K562 (cell line): ENCODE measurements around the gene DOCK8. TPM values are rescaled to one million over a fixed set of nuclear protein-coding genes. Genes with fewer than 3 reads are reported as not detected.

Experiments used
- ATAC-seq: fragments of 200-7000 bp; cut with Tn5 transposase; 3 replicates; pipeline ENCODE4 v1.9.1; 2020; ENCODE audit warnings: moderate library complexity
- BruUV-seq: library from RNA; stranded (reverse); fragments of 400-500 nt; replicated peaks from 2 replicates; lab custom pipeline; 2021; lab: Mats Ljungman, UMichigan
- CTCF ChIA-PET: fragments of 300-600 bp; formaldehyde crosslinking; extraction: SDS; loops from one replicate; lab custom pipeline; 2021; ENCODE audit warnings: low intra/inter-chr PET ratio; lab: Yijun Ruan, JAX
- POLR2A ChIA-PET: fragments of 300-600, 350-650 bp; sonication (Branson Sonifier 250); formaldehyde crosslinking; extraction: SDS; loops from one replicate; lab custom pipeline; 2021; ENCODE audit warnings: antibody characterized with exemption, inconsistent platforms; lab: Yijun Ruan, JAX
- DNase-seq, 4 experiments: peaks; one replicate each; pipeline versions ENCODE4 v3.0.0 to v3.0.0-alpha.2; 2011 to 2018; ENCODE audit warnings: low spot score in 3 of 4, mixed read lengths in 3 of 4; ENCODE audit errors: extremely low read depth in 1 of 4
- FAIRE-seq: peaks from 2 replicates; lab custom pipeline; 2011; peaks lifted over from hg19 to GRCh38; lab: Jason Lieb, UNC
- H2AFZ ChIP-seq: 2 replicates; pipeline ENCODE4 v1.6.0; 2011; ENCODE audit warnings: low read depth, low read length, control low read depth, inconsistent platforms
- H3K27ac ChIP-seq: fragments of 200-600 bp; 3 replicates; pipeline ENCODE4 v1.8.0; 2011; ENCODE audit warnings: low read depth, mild to moderate bottlenecking, control low read depth, inconsistent platforms, low read length, moderate library complexity, mixed read lengths; ENCODE audit errors: extremely low read depth
- H3K27me3 ChIP-seq, 2 experiments: fragments of 300-600 bp in 1 of 2; 2 replicates in 1 of 2; 3 replicates in 1 of 2; pipeline versions ENCODE4 v1.6.0 to v1.8.0; 2011; ENCODE audit warnings: inconsistent platforms in 2 of 2, low read length in 2 of 2, mild to moderate bottlenecking in 1 of 2, mixed read lengths in 1 of 2, moderate library complexity in 1 of 2; ENCODE audit not compliant: control insufficient read depth in 2 of 2, insufficient read depth in 2 of 2
- H3K36me3 ChIP-seq: fragments of 300-600 bp; 3 replicates; pipeline ENCODE4 v1.8.0; 2011; ENCODE audit warnings: mild to moderate bottlenecking, low read length, inconsistent platforms; ENCODE audit not compliant: control insufficient read depth, insufficient read depth
- H3K4me1 ChIP-seq, 2 experiments: fragments of 200-600 bp in 1 of 2; replicated peaks in 1 of 2; 2 replicates in 1 of 2; 3 replicates in 1 of 2; pipeline versions ENCODE4 v1.5.1 to v1.8.0; 2011; ENCODE audit warnings: inconsistent platforms in 2 of 2, low read length in 2 of 2, mild to moderate bottlenecking in 1 of 2, mixed read lengths in 1 of 2, moderate library complexity in 1 of 2; ENCODE audit not compliant: control insufficient read depth in 2 of 2, insufficient read depth in 2 of 2
- H3K4me2 ChIP-seq: 2 replicates; pipeline ENCODE4 v1.6.1; 2011; ENCODE audit warnings: low read length, control low read depth, inconsistent platforms, mixed read lengths; ENCODE audit not compliant: insufficient read depth
- H3K4me3 ChIP-seq: fragments of 200-600 bp; sonication (generic), shearing (Covaris generic); 2 replicates; pipeline ENCODE4 v1.5.1; 2016; ENCODE audit warnings: control low read depth, inconsistent platforms
- H3K79me2 ChIP-seq: fragments of 200-600 bp; 3 replicates; pipeline ENCODE4 v1.8.0; 2011; ENCODE audit warnings: low read length, inconsistent platforms; ENCODE audit not compliant: control insufficient read depth, insufficient read depth
- H3K9ac ChIP-seq, 2 experiments: 2 replicates each; pipeline versions ENCODE4 v1.6.0 to v1.6.1; 2011; ENCODE audit warnings: low read depth in 2 of 2, low read length in 2 of 2, control low read depth in 1 of 2, inconsistent platforms in 1 of 2, mild to moderate bottlenecking in 1 of 2, mixed read lengths in 1 of 2; ENCODE audit not compliant: insufficient read depth in 1 of 2
- H3K9me1 ChIP-seq: one replicate; pipeline ENCODE4 v1.6.0; 2011; ENCODE audit warnings: inconsistent platforms, mild to moderate bottlenecking, low read length, moderate library complexity; ENCODE audit not compliant: control insufficient read depth, insufficient read depth
- H3K9me3 ChIP-seq: replicated peaks from 2 replicates; pipeline ENCODE4 v1.5.1; 2011; ENCODE audit warnings: low read depth, low read length, inconsistent platforms; ENCODE audit not compliant: control insufficient read depth, insufficient read depth
- H4K20me1 ChIP-seq: replicated peaks from 2 replicates; pipeline ENCODE4 v1.6.1; 2011; ENCODE audit warnings: low read length, inconsistent platforms, mixed read lengths; ENCODE audit not compliant: control insufficient read depth, insufficient read depth
- CHD1 ChIP-seq: fragments of 200-600 bp; sonication (generic); IDR thresholded peaks from one replicate; pipeline ENCODE4 v1.6.1; 2012; ENCODE audit warnings: mild to moderate bottlenecking, moderate library complexity, low read length, inconsistent platforms
- CTCF ChIP-seq, 3 experiments: IDR thresholded peaks in 2 of 3; conservative IDR thresholded peaks in 1 of 3; 2 replicates each; pipeline ENCODE4 v1.5.1; 2011 to 2012; ENCODE audit warnings: low read length in 3 of 3, mild to moderate bottlenecking in 3 of 3, control low read depth in 2 of 3, improper control_type of control experiment in 1 of 3, inconsistent platforms in 1 of 3, low read depth in 1 of 3, mixed read lengths in 1 of 3, moderate library complexity in 1 of 3; ENCODE audit not compliant: insufficient read depth in 2 of 3
- POLR2G ChIP-seq: fragments of 200-400 bp; formaldehyde crosslinking; IDR thresholded peaks from 2 replicates; pipeline ENCODE4 v1.6.1; 2017; ENCODE audit warnings: low read depth, mild to moderate bottlenecking, antibody characterized with exemption, low read length, moderate library complexity
- RAD21 ChIP-seq, 2 experiments: fragments of 250-450 bp in 1 of 2; fragments of 450-650 bp in 1 of 2; sonication (Bioruptor Pico) in 1 of 2; formaldehyde crosslinking in 1 of 2; IDR thresholded peaks in 1 of 2; conservative IDR thresholded peaks in 1 of 2; 2 replicates each; pipeline versions ENCODE4 v1.4.0 to v1.8.0; 2020 to 2022; ENCODE audit warnings: mild to moderate bottlenecking in 2 of 2, moderate library complexity in 1 of 2
- RREB1 ChIP-seq: fragments of 250-450 bp; sonication (Bioruptor Pico); IDR thresholded peaks from 2 replicates; pipeline ENCODE4 v1.4.0; 2020
- SMAD3 ChIP-seq: fragments of 450-650 bp; formaldehyde crosslinking; conservative IDR thresholded peaks from 2 replicates; pipeline ENCODE4 v1.4.0; 2020; ENCODE audit warnings: mild to moderate bottlenecking
- WGBS: fragments of 100-300 bp; shearing (Covaris generic); methylation state at CpG from one replicate; pipeline ENCODE4 v1.1.6; 2016; ENCODE audit warnings: low coverage, mixed read lengths; ENCODE audit not compliant: insufficient coverage; ENCODE audit errors: missing lambda C conversion rate; 5-methylcytosine and 5-hydroxymethylcytosine counted together
- in situ Hi-C: fragments of 300-500 bp; cut with MboI; formaldehyde crosslinking; loops from 4 replicates; pipeline ENCODE4 v1.15.0; 2018; ENCODE audit warnings: inconsistent platforms, mixed read lengths
- intact Hi-C: fragments of 100-400 bp; cut with micrococcal nuclease; formaldehyde crosslinking; loops from 2 replicates; pipeline ENCODE4 v1.14.2; 2022
- polyA plus RNA-seq, 8 experiments: library from polyadenylated mRNA; depleted of rRNA in 4 of 8; stranded (reverse) in 5 of 8; unstranded in 3 of 8; fragments of >200 nt; fragmentation: Nextera tagmentation in 2 of 8; fragmentation: Illumina TruSeq in 1 of 8; extraction: Ambion mirVana in 2 of 8; extraction: Trizol in 1 of 8; gene quantifications; 2 replicates each; pipeline versions ENCODE4 v1.2.1 to v1.2.3, GENCODE V29; 2011 to 2014; ENCODE audit warnings: inconsistent platforms in 1 of 8, missing spikeins in 1 of 8
- total RNA-seq, 7 experiments: library from RNA; depleted of rRNA in 6 of 7; stranded (reverse); fragments of >200 nt in 6 of 7; fragmentation: Illumina TruSeq in 2 of 7; extraction: Trizol in 2 of 7; gene quantifications; 2 replicates each; pipeline versions ENCODE4 v1.2.1 to v1.2.3, GENCODE V29; 2011 to 2021; ENCODE audit warnings: low replicate concordance in 1 of 7

Gene DOCK8
- total and polyA plus RNA-seq, 9 of the 15 experiments (the other 6 are each of a cell fraction or from before 2014, with no cell fraction given): 14.4 to 53.8 (median 25.1) TPM

GRCh38 chr9:347667-348292 lies 133.1 kb downstream of the DOCK8 start:
- no peak overlapping the region for H3K9ac ChIP-seq
- no peak overlapping the region for H2AFZ ChIP-seq
- WGBS: 51% methylated on average over 9 of the region's 9 CpGs
- H3K27me3 ChIP-seq: no peaks in the 10 kb centered on the region
- peak; percentile 78 for ATAC-seq
- no peak overlapping the region for H3K27ac ChIP-seq
- in situ Hi-C loops (no loop called here), intact Hi-C loops (no loop called here)
- TF ChIP-seq SMAD3: no peak
- TF ChIP-seq CHD1: no peak
- peak; percentile 25 to 72 (median 46); a peak in 5 of 6 replicates for TF ChIP-seq CTCF (IDR thresholded peaks at IDR 0.05 in 2 of 3, conservative IDR thresholded peaks at IDR 0.05 in 1 of 3; ENCODE audit: insufficient read depth in 2 of 3, low read depth in 1 of 3, low read length in 3 of 3)
- peak; percentile 30 to 46; a peak in 2 of 4 replicates for TF ChIP-seq RAD21 (CRISPR knock-in tag; conservative IDR thresholded peaks at IDR 0.05 in 1 of 2, IDR thresholded peaks at IDR 0.05 in 1 of 2)
- no peak for TF ChIP-seq RREB1 (CRISPR knock-in tag)
- TF ChIP-seq POLR2G: no peak
- H4K20me1 ChIP-seq: no peaks in the 10 kb centered on the region
- no peak for FAIRE-seq
- ChIA-PET CTCF (no interaction called here), POLR2A (no interaction called here)
- no peaks in the 10 kb centered on the region for H3K9me1 ChIP-seq
- BruUV-seq: no TSS peak
- no peaks in the 10 kb centered on the region for H3K9me3 ChIP-seq
- H3K4me2 ChIP-seq: no peak overlapping the region
- no peaks in the 10 kb centered on the region for H3K4me1 ChIP-seq
- H3K4me3 ChIP-seq: no peak overlapping the region
- no peaks in the 10 kb centered on the region for H3K79me2 ChIP-seq
- peaks cover 49% of the 10 kb centered on the region; the same call in 2 of the 3 replicates for H3K36me3 ChIP-seq
- peak; percentile 7 to 26 (median 16) for DNase-seq
